Mesothelial cell of epicardium (in vitro differentiated cells): ENCODE data around the gene TBC1D2. TPM values are rescaled to one million over a fixed set of nuclear protein-coding genes. Genes with fewer than 3 reads are reported as not detected.

ENCODE experiments used
- DNase-seq, 2 experiments: peaks; one replicate each; pipeline ENCODE4 v3.0.0; 2021; ENCODE audit warnings: low spot score in 2 of 2; ENCODE audit not compliant: unreplicated experiment in 2 of 2
- H3K27ac Mint-ChIP-seq: 2 replicates; pipeline ENCODE4 v1.8.0; 2021; ENCODE audit warnings: mixed read lengths
- H3K27me3 Mint-ChIP-seq: 2 replicates; pipeline ENCODE4 v1.8.0; 2021; ENCODE audit warnings: low read depth, mixed read lengths
- H3K36me3 Mint-ChIP-seq: 2 replicates; pipeline ENCODE4 v1.8.0; 2021; ENCODE audit warnings: mixed read lengths
- H3K4me1 Mint-ChIP-seq: 2 replicates; pipeline ENCODE4 v1.8.0; 2021; ENCODE audit warnings: mixed read lengths
- H3K4me3 Mint-ChIP-seq: 2 replicates; pipeline ENCODE4 v1.8.0; 2021; ENCODE audit warnings: mild to moderate bottlenecking, moderate library complexity, mixed read lengths
- H3K9me3 Mint-ChIP-seq: 2 replicates; pipeline ENCODE4 v1.8.0; 2021; ENCODE audit warnings: mixed read lengths
- total RNA-seq: library from RNA; stranded (reverse); gene quantifications from 3 replicates; pipeline ENCODE4 v1.2.1, GENCODE V29; 2021
- TF ChIP-seq, protein P1 (sequence below): fragments of 200-600 bp; sonication (generic); IDR thresholded peaks from one replicate; pipeline ENCODE4 v1.5.0; 2021; ENCODE audit warnings: antibody characterized with exemption; ENCODE audit not compliant: unreplicated experiment

TBC1D2 gene
- total RNA-seq, 1 donor from 2014 or later = 7.0 TPM

DNA sequence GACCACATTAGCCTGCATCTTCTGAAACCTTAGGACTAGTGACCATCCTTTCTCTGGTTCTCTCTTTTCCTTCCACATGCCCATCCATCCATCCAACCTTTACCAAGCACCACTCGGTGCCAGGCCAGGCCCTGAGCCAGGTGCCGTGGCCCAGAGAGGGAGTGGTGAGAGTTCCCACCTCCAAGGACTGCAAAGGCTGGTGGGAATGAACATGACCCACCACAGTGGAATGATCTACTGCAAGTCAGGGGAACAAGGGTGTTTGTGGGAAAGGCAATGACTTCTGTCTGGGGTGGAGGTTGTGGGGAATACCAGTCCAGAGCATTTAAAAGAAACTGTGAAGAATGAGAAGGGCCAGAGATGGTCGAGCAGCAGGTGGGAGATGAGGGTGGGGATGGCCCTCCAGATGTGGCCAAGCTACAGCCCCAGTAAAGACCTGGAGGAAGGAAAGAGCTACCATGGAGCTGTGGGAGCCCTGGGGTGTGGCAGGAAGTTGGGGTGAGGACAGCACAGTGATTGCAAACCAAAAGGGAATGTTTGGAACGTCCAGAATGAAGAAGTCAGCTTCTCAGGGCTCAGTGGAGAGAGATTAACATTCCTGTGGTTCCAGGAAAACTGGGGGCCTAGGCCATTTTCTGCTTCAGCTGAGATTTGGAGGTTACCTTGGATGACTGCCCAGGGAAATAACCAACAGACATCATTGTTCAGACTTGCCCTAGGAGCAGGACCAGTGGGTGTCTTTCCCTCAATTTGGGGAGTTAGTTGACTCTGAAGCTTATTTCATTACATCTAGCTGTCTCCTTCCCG lies 32.4 kb downstream of the TBC1D2 start:
- H3K27ac Mint-ChIP-seq = peak overlapping the region; percentile 87
- no peaks in the 10 kb centered on the region for H3K36me3 Mint-ChIP-seq
- H3K27me3 Mint-ChIP-seq = no peaks in the 10 kb centered on the region
- no peak overlapping the region for H3K4me3 Mint-ChIP-seq
- TF ChIP-seq, protein P1, sequence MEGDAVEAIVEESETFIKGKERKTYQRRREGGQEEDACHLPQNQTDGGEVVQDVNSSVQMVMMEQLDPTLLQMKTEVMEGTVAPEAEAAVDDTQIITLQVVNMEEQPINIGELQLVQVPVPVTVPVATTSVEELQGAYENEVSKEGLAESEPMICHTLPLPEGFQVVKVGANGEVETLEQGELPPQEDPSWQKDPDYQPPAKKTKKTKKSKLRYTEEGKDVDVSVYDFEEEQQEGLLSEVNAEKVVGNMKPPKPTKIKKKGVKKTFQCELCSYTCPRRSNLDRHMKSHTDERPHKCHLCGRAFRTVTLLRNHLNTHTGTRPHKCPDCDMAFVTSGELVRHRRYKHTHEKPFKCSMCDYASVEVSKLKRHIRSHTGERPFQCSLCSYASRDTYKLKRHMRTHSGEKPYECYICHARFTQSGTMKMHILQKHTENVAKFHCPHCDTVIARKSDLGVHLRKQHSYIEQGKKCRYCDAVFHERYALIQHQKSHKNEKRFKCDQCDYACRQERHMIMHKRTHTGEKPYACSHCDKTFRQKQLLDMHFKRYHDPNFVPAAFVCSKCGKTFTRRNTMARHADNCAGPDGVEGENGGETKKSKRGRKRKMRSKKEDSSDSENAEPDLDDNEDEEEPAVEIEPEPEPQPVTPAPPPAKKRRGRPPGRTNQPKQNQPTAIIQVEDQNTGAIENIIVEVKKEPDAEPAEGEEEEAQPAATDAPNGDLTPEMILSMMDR = no peak
- H3K4me1 Mint-ChIP-seq = peaks cover 19% of the 10 kb centered on the region
- no peak for DNase-seq
- no peaks in the 10 kb centered on the region for H3K9me3 Mint-ChIP-seq

DNA sequence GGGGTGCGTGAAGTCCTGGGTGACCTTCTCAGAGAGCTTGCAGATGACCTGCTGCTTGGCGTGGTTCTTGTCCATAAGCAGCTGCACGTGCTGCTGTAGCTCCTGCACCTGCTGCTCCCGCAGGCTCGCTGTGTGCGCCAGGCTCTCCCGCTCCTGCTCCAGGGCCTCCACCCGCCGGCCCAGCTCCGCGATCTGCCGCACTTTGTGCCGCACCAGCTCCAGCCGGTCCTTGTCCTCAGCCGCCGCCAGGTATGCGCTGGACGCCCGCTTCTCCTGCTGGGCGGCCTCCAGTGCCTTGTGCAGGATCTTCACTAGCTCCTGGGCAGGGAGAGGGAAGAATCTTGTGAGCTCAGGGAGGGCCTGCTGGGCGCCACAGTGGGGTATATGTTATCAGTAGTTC lies 34.5 kb downstream of the TBC1D2 start:
- Mint-ChIP-seq H3K4me1 (peaks cover 19% of the 10 kb centered on the region), H3K9me3 (no peaks in the 10 kb centered on the region), H3K27ac (no peak overlapping the region), H3K4me3 (no peak overlapping the region), H3K27me3 (no peaks in the 10 kb centered on the region), H3K36me3 (no peaks in the 10 kb centered on the region)
- TF ChIP-seq, protein P1 = no peak
- no peak for DNase-seq

DNA sequence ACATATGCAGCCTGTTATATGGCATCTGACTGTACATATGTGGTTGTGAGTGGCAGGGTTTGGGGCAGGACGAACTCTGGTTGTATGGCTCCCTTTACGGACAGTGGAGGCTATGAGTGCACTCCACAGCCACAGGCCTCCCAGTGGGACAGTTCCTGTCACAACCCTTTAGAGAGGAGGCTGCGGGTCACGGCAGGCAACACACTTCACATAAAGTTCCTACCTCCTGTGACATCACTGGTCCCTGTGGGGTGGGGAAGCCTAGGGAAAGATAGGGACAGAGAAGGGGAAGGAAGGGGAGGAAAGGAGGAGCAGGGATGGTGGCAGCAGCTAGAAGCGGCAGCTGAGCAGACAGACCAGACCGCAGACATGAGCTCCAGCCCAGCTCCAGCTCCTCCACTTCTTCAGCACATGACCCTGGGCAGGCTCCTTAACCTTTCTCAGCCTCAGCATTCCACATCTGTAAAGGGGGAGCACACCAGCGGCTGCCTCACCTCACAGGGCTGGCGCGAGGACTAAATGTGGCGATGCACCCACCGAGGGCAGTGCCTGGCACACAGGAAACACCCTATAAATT lies 35.6 kb downstream of the TBC1D2 start:
- no peaks in the 10 kb centered on the region for H3K27me3 Mint-ChIP-seq
- H3K9me3 Mint-ChIP-seq = no peaks in the 10 kb centered on the region
- peak overlapping the region; percentile 77 for H3K27ac Mint-ChIP-seq
- DNase-seq = no peak
- peaks cover 19% of the 10 kb centered on the region for H3K4me1 Mint-ChIP-seq
- H3K36me3 Mint-ChIP-seq = no peaks in the 10 kb centered on the region
- H3K4me3 Mint-ChIP-seq = no peak overlapping the region
- TF ChIP-seq, protein P1 = no peak

DNA sequence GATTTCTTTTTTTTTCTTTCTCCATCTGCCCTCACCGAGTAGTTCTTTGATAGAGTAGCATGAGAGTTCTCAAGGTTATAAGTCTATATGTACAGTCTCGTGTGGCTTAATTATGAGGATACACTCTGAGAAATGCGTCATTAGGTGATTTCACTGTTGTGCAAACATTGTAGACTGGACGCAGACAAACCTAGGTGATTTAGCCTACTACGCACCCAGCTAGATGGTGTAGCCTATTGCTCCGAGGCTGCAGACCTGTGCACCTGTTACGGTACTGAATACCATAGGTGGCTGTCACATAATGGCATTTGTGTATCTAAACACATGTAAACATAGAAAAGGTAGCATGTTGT lies 36.1 kb downstream of the TBC1D2 start:
- TF ChIP-seq, protein P1 = no peak
- peaks cover 19% of the 10 kb centered on the region for H3K4me1 Mint-ChIP-seq
- H3K27ac Mint-ChIP-seq = peak overlapping the region; percentile 77
- DNase-seq = no peak
- no peaks in the 10 kb centered on the region for H3K27me3 Mint-ChIP-seq
- no peaks in the 10 kb centered on the region for H3K36me3 Mint-ChIP-seq
- H3K4me3 Mint-ChIP-seq = no peak overlapping the region
- H3K9me3 Mint-ChIP-seq = no peaks in the 10 kb centered on the region

DNA sequence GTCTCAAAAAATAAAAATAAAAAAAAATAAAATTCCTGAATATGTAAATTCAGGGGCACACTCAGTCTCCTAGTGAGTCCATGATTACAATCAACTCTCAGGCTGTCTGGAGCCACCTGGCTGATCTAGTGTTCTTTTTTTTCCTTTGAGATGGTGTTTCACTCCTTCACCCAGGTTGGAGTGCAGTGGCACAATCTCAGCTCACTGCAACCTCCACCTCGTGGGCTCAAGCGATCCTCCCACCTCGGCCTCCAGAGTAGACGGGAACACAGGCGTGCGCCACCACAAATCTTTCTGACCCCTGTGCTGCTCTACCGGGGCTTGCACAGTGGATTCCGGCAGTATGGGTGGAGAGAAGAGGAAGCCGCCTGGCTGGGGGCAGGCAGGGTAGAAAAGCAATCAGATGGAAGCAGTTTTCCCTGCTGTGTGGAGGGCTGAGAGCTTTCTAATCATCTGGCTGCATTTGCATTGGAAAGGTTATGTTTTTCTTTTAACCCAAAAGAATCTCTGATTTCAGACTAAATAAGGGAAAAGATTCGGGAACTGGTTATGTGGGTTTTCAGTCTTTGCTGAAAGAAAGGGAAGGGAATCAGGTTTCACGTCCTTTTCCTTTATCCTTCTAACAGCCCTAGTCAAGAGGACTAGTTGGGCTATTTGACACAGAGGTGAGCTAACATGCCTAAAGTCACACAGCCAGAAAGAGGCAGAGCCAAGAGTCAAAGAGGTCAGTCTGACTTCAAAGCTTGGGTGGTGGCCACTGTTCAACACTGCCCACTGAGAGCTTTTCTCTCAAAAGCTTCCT lies 36.7 kb downstream of the TBC1D2 start:
- Mint-ChIP-seq H3K4me3 (no peak overlapping the region), H3K4me1 (peaks cover 19% of the 10 kb centered on the region), H3K27ac (peak overlapping the region; percentile 77), H3K27me3 (no peaks in the 10 kb centered on the region), H3K9me3 (no peaks in the 10 kb centered on the region), H3K36me3 (no peaks in the 10 kb centered on the region)
- DNase-seq = no peak
- TF ChIP-seq, protein P1 = no peak
